K562 (cell line): ENCODE results near the gene MED16. TPM values are rescaled to one million over a fixed set of nuclear protein-coding genes. Genes with fewer than 3 reads are reported as not detected.

Source experiments
- CHD2 ChIP-seq: IDR thresholded peaks from 2 replicates; pipeline ENCODE4 v1.6.1; 2011; ENCODE audit warnings: low read depth, low read length
- CREM ChIP-seq: IDR thresholded peaks from 2 replicates; pipeline ENCODE4 v1.6.1; 2014; ENCODE audit warnings: antibody characterized with exemption, low read depth
- EGR1 ChIP-seq: fragments of 450-650 bp; conservative IDR thresholded peaks from 2 replicates; pipeline ENCODE4 v1.6.1; 2017; ENCODE audit warnings: mild to moderate bottlenecking
- FOSL1 ChIP-seq: fragments of 200-800 bp; sonication (Bioruptor generic); conservative IDR thresholded peaks from 2 replicates; pipeline ENCODE4 v1.6.1; 2016; ENCODE audit warnings: missing genetic modification characterization, missing compliant biosample characterization
- GABPB1 ChIP-seq: sonication (generic); formaldehyde crosslinking; IDR thresholded peaks from 2 replicates; pipeline ENCODE4 v1.8.0; 2022; ENCODE audit warnings: mild to moderate bottlenecking, missing genetic modification reagents
- JUND ChIP-seq, 2 experiments: IDR thresholded peaks; 2 replicates in 1 of 2; 3 replicates in 1 of 2; pipeline ENCODE4 v1.6.1; 2011; ENCODE audit warnings: borderline replicate concordance in 2 of 2, low read depth in 2 of 2, low read length in 2 of 2, improper control_type of control experiment in 1 of 2, missing biosample characterization in 1 of 2, missing genetic modification characterization in 1 of 2, missing genetic modification reagents in 1 of 2
- KAT7 ChIP-seq: sonication (generic); formaldehyde crosslinking; IDR thresholded peaks from 2 replicates; pipeline ENCODE4 v1.8.0; 2022; ENCODE audit warnings: missing genetic modification reagents, mild to moderate bottlenecking, borderline replicate concordance
- L3MBTL2 ChIP-seq: fragments of 450-650 bp; IDR thresholded peaks from 2 replicates; pipeline ENCODE4 v1.6.1; 2016; ENCODE audit warnings: mild to moderate bottlenecking, moderate library complexity
- MEIS2 ChIP-seq: fragments of 450-650 bp; IDR thresholded peaks from 2 replicates; pipeline ENCODE4 v1.6.1; 2014; ENCODE audit warnings: mild to moderate bottlenecking; ENCODE audit not compliant: partially characterized antibody
- RAD51 ChIP-seq: fragments of 450-650 bp; IDR thresholded peaks from 2 replicates; pipeline ENCODE4 v1.7.1; 2016; ENCODE audit warnings: low read depth, mild to moderate bottlenecking, borderline replicate concordance
- XRCC5 ChIP-seq: fragments of 200-400 bp; formaldehyde crosslinking; IDR thresholded peaks from 2 replicates; pipeline ENCODE4 v1.6.1; 2017; ENCODE audit warnings: low read depth, mild to moderate bottlenecking, low read length
- ZNF717 ChIP-seq: fragments of 250-450 bp; sonication (Bioruptor Pico); IDR thresholded peaks from 2 replicates; pipeline ENCODE4 v1.5.0; 2021
- polyA plus RNA-seq, 8 experiments: library from polyadenylated mRNA; depleted of rRNA in 4 of 8; stranded (reverse) in 5 of 8; unstranded in 3 of 8; fragments of >200 nt; fragmentation: Nextera tagmentation in 2 of 8; fragmentation: Illumina TruSeq in 1 of 8; extraction: Ambion mirVana in 2 of 8; extraction: Trizol in 1 of 8; gene quantifications; 2 replicates each; pipeline versions ENCODE4 v1.2.1 to v1.2.3, GENCODE V29; 2011 to 2014; ENCODE audit warnings: inconsistent platforms in 1 of 8, missing spikeins in 1 of 8
- total RNA-seq, 7 experiments: library from RNA; depleted of rRNA in 6 of 7; stranded (reverse); fragments of >200 nt in 6 of 7; fragmentation: Illumina TruSeq in 2 of 7; extraction: Trizol in 2 of 7; gene quantifications; 2 replicates each; pipeline versions ENCODE4 v1.2.1 to v1.2.3, GENCODE V29; 2011 to 2021; ENCODE audit warnings: low replicate concordance in 1 of 7
- TF ChIP-seq, protein P1 (sequence below): fragments of 450-650 bp; conservative IDR thresholded peaks from 2 replicates; pipeline ENCODE4 v1.6.1; 2016; ENCODE audit warnings: missing genetic modification characterization, low read depth, mild to moderate bottlenecking, control low read depth, missing compliant biosample characterization

Gene MED16
- total and polyA plus RNA-seq, 9 of the 15 experiments (the other 6 are each of a cell fraction or from before 2014, with no cell fraction given), result 0.89 to 59.9 (median 8.6) TPM

DNA sequence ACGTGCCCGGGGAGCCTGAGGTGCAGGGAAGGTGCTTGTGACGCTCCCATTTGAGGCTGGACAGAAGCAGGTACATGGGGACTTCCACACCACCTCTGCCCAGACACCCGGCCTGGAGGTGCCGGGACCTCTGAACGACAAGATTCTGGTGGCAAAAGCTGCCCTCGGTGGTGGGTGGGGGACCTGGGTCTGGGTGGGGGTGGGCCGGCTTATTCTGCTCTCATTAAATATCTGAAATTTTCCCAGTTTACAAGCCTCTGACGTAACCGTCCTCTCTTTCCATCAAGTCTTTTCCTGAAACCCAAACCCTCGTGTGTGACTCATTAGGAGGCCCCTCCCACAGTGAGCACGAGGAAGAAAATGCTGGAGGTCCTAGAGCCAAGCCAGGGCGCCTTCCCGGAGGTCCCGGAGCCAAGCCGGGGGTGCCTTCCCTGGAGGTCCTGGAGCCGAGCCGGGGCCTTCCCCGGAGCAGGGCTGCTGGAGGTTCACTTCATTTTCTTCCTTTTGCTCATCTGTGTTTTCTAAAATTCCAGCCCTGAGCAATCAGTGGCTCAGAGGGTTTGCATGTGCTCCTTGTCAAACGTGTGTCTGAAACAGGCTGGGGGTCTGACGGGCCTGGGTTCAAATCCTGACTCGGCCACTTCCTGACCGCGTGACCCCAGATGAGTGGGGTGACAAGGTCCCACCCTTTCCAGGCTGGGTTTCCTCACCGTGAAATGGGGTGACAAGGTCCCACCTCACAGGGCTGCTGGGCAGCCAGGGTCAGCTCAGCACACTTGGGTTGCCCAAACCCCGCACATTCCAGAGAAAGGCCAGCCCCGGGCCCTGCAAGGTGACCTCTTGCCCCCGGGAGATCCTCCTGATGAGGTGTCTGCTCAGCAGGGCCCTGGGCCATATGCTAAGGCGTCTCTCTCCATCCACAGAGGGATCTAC lies 23.5 kb downstream of the MED16 start (continued):
- no peak for TF ChIP-seq MEIS2
- TF ChIP-seq KAT7, result no peak
- TF ChIP-seq CREM, result no peak
- TF ChIP-seq L3MBTL2, result 0 out of 2 replicates have a peak, but pooled peaks have one; percentile 33
- no peak for TF ChIP-seq RAD51
- 0 out of 2 replicates have a peak, but pooled peaks have one; percentile 39 for TF ChIP-seq XRCC5
- peak; percentile 79; the same call in 1 of the 2 replicates for TF ChIP-seq JUND (IDR thresholded peaks at IDR 0.05; ENCODE audit: borderline replicate concordance, low read depth, low read length)
- TF ChIP-seq JUND (tag; IDR thresholded peaks at IDR 0.05; ENCODE audit: borderline replicate concordance, low read depth, low read length), result no peak; the same call in 2 of the 3 replicates
- peak; percentile 73 for TF ChIP-seq FOSL1 (tag)
- no peak for TF ChIP-seq ZNF717 (CRISPR knock-in tag)
- TF ChIP-seq CHD2, result peak; percentile 16; the same call in 1 of the 2 replicates
- no peak for TF ChIP-seq EGR1
- TF ChIP-seq, protein P1, sequence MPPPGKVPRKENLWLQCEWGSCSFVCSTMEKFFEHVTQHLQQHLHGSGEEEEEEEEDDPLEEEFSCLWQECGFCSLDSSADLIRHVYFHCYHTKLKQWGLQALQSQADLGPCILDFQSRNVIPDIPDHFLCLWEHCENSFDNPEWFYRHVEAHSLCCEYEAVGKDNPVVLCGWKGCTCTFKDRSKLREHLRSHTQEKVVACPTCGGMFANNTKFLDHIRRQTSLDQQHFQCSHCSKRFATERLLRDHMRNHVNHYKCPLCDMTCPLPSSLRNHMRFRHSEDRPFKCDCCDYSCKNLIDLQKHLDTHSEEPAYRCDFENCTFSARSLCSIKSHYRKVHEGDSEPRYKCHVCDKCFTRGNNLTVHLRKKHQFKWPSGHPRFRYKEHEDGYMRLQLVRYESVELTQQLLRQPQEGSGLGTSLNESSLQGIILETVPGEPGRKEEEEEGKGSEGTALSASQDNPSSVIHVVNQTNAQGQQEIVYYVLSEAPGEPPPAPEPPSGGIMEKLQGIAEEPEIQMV, result no peak
- peak; percentile 29; the same call in 1 of the 2 replicates for TF ChIP-seq GABPB1
